GM06990 (cell line): ENCODE measurements around the gene SEMA3B.
"Not testable (repeated sequence)": the region's sequence is repeated elsewhere in the genome, so short reads cannot be mapped to it uniquely, and the experiment has no call there.

ENCODE experiments used
- DNase-seq: peaks from one replicate; pipeline ENCODE4 v3.0.0-alpha.2; 2011; ENCODE audit not compliant: insufficient read length; ENCODE audit errors: extremely low read depth
- H3K27me3 ChIP-seq: replicated peaks from 2 replicates; pipeline ENCODE4 v1.6.0; 2011; ENCODE audit warnings: low read length; ENCODE audit not compliant: control insufficient read depth, insufficient read depth
- H3K36me3 ChIP-seq: 2 replicates; pipeline ENCODE4 v1.5.1; 2011; ENCODE audit warnings: low read length; ENCODE audit not compliant: control insufficient read depth, insufficient read depth
- H3K4me3 ChIP-seq: replicated peaks from 2 replicates; pipeline ENCODE4 v1.5.1; 2011; ENCODE audit warnings: low read depth, mild to moderate bottlenecking, control low read depth, low read length
- TF ChIP-seq, protein P1 (sequence below): IDR thresholded peaks from 2 replicates; pipeline ENCODE4 v1.5.1; 2011; ENCODE audit warnings: low read length, control low read depth, mild to moderate bottlenecking, inconsistent platforms; ENCODE audit not compliant: insufficient read depth, poor library complexity, severe bottlenecking

Gene SEMA3B

DNA sequence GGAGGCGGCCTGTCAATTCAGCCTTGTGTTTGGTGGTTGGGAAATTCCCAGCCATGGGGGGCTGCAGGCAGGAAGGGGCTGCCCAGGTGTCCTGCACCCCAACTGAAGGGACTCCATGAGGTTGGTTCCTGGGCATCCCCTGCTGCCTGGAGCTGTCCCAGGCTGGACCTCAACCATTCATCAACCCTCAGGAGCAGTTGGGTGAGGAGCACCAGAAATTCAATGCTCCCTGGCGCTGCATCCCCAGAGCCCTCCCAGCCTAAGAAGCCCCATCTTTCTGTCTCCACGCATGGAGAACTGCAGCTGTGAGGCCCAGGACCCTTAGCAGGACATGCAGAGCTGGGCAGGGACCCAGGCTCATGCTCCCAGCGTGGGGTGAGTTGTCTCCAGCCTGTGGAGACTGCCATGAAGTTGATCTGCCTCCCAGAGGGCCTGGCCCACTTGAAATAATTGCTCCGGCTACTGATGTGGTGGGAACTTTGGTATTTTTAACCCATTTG is 8.0 kb upstream of the SEMA3B start:
- TF ChIP-seq, protein P1, sequence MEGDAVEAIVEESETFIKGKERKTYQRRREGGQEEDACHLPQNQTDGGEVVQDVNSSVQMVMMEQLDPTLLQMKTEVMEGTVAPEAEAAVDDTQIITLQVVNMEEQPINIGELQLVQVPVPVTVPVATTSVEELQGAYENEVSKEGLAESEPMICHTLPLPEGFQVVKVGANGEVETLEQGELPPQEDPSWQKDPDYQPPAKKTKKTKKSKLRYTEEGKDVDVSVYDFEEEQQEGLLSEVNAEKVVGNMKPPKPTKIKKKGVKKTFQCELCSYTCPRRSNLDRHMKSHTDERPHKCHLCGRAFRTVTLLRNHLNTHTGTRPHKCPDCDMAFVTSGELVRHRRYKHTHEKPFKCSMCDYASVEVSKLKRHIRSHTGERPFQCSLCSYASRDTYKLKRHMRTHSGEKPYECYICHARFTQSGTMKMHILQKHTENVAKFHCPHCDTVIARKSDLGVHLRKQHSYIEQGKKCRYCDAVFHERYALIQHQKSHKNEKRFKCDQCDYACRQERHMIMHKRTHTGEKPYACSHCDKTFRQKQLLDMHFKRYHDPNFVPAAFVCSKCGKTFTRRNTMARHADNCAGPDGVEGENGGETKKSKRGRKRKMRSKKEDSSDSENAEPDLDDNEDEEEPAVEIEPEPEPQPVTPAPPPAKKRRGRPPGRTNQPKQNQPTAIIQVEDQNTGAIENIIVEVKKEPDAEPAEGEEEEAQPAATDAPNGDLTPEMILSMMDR: no peak
- no peak for DNase-seq
- Histone ChIP-seq H3K36me3 (peaks cover 24% of the 10 kb centered on the region), H3K27me3 (no peaks in the 10 kb centered on the region), H3K4me3 (no peak overlapping the region)

DNA sequence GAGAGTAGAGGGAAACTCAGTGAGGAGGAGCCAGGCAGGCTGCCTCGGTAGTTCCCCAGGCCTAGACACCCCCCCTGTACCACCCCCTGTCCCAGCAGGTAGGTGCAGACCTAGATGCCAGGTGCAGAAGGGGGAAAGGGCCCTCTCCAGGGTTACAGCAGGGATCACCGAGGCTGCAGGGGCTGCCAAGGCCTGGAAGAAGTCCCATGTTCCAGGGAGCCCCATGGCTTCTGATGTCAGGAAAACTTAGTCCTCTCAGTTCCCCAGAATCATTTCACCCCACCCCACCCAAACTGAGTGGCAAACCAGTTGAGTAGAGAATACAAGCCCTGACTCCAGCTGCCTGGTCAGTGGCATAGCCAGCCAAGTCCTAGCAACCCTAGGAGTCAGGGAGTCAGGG is 7.4 kb upstream of the SEMA3B start:
- no peaks in the 10 kb centered on the region for H3K27me3 ChIP-seq
- H3K4me3 ChIP-seq: no peak overlapping the region
- no peak for DNase-seq
- peaks cover 20% of the 10 kb centered on the region for H3K36me3 ChIP-seq
- TF ChIP-seq, protein P1: no peak

DNA sequence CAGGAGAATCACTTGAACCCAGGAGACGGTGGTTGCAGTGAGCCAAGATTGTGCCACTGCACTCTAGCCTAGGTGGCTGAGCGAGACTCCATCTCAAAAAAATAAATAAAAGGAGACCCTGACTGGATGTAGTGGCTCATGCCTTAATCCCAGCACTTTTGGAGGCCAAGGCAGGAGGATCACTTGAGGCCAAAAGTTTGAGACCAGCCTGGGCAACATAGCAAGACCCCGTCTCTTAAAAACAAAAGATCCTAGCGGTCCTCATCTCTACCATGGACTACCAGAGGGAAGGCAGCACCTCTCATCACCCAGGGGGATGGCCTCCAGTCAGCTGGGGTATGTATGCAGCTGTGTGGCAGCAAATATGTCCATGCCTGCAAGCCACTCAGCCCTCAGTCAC is 6.7 kb upstream of the SEMA3B start:
- not testable (repeated sequence) for DNase-seq, H3K4me3 ChIP-seq, H3K27me3 ChIP-seq
- H3K36me3 ChIP-seq: peaks cover 13% of the 10 kb centered on the region

DNA sequence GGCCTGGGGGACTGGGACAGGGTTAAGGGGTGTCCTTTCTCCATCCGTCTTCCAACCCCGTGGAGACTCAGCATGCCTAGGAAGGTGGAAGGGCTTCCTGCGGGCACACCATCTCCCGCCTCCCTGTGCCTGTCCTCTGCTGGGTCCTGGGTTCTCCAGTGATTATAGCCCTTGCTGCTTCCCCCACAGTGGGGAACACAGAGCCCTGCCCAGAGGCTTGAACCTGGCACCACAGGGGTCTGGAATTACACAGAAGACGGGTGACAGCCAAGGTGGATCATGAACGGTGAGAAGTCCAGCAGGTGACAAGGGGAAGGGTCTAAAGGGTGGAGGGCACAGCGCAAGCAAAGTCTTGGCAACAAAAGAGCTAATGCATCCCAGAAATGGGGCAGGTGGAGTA is 6.2 kb upstream of the SEMA3B start:
- DNase-seq: no peak
- Histone ChIP-seq H3K36me3 (peaks cover 8% of the 10 kb centered on the region), H3K4me3 (no peak overlapping the region), H3K27me3 (no peaks in the 10 kb centered on the region)
- TF ChIP-seq, protein P1: no peak

DNA sequence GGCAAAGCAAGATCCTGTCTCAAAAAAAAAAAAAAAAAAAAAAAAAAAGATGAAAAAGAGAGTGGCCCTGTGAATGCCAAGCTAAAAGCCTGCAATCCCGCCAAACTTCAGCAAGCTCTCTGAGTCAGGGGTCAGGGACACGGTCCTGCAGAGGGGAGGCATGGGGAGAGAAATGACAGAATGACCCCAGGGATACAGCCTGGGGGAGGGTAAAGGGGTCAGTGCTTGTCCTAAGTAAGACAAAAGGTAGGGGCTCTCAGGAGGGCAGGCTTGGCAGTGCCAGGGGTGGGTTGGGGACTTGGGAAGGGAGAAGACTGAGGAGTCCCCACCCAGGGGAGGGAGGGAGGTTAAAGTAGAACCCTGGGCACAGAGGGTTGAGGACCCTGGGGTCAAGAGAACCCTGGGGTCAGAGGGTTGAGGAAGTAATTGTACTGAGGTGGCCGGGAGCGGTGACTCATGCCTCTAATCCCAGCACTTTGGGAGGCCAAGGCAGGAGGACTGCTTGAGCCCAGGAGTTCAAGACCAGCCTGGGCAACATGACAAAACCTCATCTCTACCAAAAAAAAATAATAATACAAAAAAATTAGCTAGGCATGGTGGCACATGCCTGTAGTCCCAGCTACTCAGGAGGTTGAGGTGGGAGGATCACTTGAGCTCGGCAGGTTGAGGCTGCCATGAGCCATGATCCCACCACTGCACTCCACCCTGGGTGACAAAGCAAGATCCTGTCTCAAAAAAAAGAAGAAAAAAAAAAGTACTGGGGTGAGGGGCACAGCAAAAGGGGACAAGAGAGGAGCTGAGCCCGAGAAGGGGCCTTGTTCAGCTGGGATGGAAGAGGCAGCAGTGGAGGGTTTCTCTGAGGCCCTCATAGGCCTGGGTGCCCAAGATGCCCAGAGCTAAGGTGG is 5.2 kb upstream of the SEMA3B start:
- Histone ChIP-seq H3K4me3 (no peak overlapping the region), H3K36me3 (peaks cover 2% of the 10 kb centered on the region), H3K27me3 (no peaks in the 10 kb centered on the region)
- TF ChIP-seq, protein P1: no peak
- DNase-seq: no peak

DNA sequence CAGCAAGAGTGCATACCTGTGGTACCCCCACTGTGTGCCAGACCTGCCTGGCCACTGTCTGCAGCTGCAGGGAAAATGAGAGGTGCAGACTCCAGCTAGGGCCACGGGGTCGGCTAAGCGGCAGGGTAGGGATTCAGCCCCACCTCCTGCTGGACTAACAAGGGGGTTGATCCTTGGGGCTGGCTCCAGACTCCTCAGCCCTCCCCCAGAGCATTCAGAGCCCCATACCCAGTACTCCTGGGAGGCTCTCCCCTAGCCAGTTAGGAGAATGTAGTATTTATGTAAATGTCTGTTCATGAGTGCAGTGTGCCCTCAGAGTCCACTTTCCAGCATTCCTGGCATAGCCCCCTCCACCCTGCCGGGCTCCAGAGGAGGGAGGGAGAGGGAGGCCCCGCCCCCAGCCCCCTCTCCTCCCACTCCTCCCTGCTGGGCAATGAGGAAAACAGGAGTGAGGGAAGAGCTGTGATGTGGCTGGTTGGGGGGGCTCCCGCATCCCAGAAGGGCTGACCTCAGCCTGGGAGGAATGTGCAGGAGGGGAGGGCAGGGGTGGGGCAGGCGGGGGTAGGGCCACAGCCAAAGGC is 4.5 kb upstream of the SEMA3B start:
- H3K36me3 ChIP-seq: no peaks in the 10 kb centered on the region; the same call in 1 of the 2 replicates
- DNase-seq: no peak

More for the DNA sequence above, 4.5 kb upstream of the SEMA3B start:
- H3K27me3 ChIP-seq: no peaks in the 10 kb centered on the region
- H3K4me3 ChIP-seq: no peak overlapping the region
- TF ChIP-seq, protein P1: no peak
